SH-SY5Y (cell line): Measurements from ENCODE around the gene PTCD2.

Experiments used
- GATA2 ChIP-seq: IDR thresholded peaks from 2 replicates; pipeline ENCODE4 v1.6.1; 2011; ENCODE audit warnings: mild to moderate bottlenecking, low read depth, low read length
- GATA3 ChIP-seq: IDR thresholded peaks from 2 replicates; pipeline ENCODE4 v1.6.1; 2011; ENCODE audit warnings: low read depth, mild to moderate bottlenecking, low read length, moderate library complexity

DNA sequence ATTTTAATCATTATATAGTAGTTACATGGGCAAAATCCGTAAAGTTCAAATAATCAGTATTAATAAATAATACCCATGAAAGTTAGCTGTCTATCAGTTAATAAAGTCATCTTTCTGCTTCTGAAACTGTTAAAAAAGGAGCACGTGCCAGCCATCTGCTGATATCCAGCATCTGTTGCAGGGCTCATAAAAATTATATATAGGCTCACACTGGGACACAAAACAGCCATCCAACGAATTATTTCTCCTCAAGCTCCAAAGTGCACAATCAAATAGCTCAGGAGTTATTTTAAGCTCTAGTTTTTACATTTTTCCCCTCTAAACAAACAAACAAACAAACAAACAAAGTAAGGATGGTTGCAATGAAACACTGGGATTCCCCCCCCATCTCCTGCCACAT is 48.5 kb upstream of the PTCD2 start:
- TF ChIP-seq GATA2 (no peak), GATA3 (no peak)
